K562 (cell line): ENCODE results near the gene SLC7A8. TPM values are rescaled to one million over a fixed set of nuclear protein-coding genes. Genes with fewer than 3 reads are reported as not detected.
A peak's percentile ranks its signal among the peaks of the same experiment; 100 is the strongest.

ENCODE experiments used
- CBX2 ChIP-seq: fragments of 200-600 bp; sonication (generic); IDR thresholded peaks from one replicate; pipeline ENCODE4 v1.6.1; 2012; ENCODE audit warnings: mild to moderate bottlenecking, low read length, inconsistent platforms; ENCODE audit not compliant: insufficient read depth, poor library complexity, severe bottlenecking
- NCOA4 ChIP-seq: fragments of 450-650 bp; IDR thresholded peaks from 2 replicates; pipeline ENCODE4 v1.6.1; 2018; ENCODE audit warnings: mild to moderate bottlenecking; ENCODE audit not compliant: partially characterized antibody
- ZC3H11A ChIP-seq: IDR thresholded peaks from 2 replicates; pipeline ENCODE4 v1.6.1; 2012; ENCODE audit warnings: low read depth, low read length, improper control_type of control experiment
- polyA plus RNA-seq, 8 experiments: library from polyadenylated mRNA; depleted of rRNA in 4 of 8; stranded (reverse) in 5 of 8; unstranded in 3 of 8; fragments of >200 nt; fragmentation: Nextera tagmentation in 2 of 8; fragmentation: Illumina TruSeq in 1 of 8; extraction: Ambion mirVana in 2 of 8; extraction: Trizol in 1 of 8; gene quantifications; 2 replicates each; pipeline versions ENCODE4 v1.2.1 to v1.2.3, GENCODE V29; 2011 to 2014; ENCODE audit warnings: inconsistent platforms in 1 of 8, missing spikeins in 1 of 8
- total RNA-seq, 7 experiments: library from RNA; depleted of rRNA in 6 of 7; stranded (reverse); fragments of >200 nt in 6 of 7; fragmentation: Illumina TruSeq in 2 of 7; extraction: Trizol in 2 of 7; gene quantifications; 2 replicates each; pipeline versions ENCODE4 v1.2.1 to v1.2.3, GENCODE V29; 2011 to 2021; ENCODE audit warnings: low replicate concordance in 1 of 7
- TF ChIP-seq, protein P1 (sequence below): IDR thresholded peaks from 3 replicates; pipeline ENCODE4 v1.6.1; 2011; ENCODE audit warnings: borderline replicate concordance, mild to moderate bottlenecking, moderate library complexity; ENCODE audit not compliant: insufficient read length; ENCODE audit errors: extremely low read depth
- TF ChIP-seq, protein P2 (sequence below): sonication (generic); formaldehyde crosslinking; IDR thresholded peaks from 2 replicates; pipeline ENCODE4 v1.8.0; 2023; ENCODE audit warnings: mild to moderate bottlenecking, missing genetic modification reagents
- TF ChIP-seq, protein P3 (sequence below), 2 experiments: fragments of 450-650 bp in 1 of 2; sonication (generic) in 1 of 2; formaldehyde crosslinking in 1 of 2; IDR thresholded peaks; 2 replicates each; pipeline versions ENCODE4 v1.7.1 to v1.9.0; 2016 to 2022; ENCODE audit warnings: inconsistent platforms in 1 of 2, mild to moderate bottlenecking in 1 of 2, missing genetic modification reagents in 1 of 2
- TF ChIP-seq, protein P4 (sequence below): IDR thresholded peaks from 2 replicates; pipeline ENCODE4 v1.6.1; 2014; ENCODE audit warnings: antibody characterized with exemption

SLC7A8 gene
- total and polyA plus RNA-seq, 9 of the 15 experiments (the other 6 are each of a cell fraction or from before 2014, with no cell fraction given), result 2.0 to 33.0 (median 6.0) TPM

DNA sequence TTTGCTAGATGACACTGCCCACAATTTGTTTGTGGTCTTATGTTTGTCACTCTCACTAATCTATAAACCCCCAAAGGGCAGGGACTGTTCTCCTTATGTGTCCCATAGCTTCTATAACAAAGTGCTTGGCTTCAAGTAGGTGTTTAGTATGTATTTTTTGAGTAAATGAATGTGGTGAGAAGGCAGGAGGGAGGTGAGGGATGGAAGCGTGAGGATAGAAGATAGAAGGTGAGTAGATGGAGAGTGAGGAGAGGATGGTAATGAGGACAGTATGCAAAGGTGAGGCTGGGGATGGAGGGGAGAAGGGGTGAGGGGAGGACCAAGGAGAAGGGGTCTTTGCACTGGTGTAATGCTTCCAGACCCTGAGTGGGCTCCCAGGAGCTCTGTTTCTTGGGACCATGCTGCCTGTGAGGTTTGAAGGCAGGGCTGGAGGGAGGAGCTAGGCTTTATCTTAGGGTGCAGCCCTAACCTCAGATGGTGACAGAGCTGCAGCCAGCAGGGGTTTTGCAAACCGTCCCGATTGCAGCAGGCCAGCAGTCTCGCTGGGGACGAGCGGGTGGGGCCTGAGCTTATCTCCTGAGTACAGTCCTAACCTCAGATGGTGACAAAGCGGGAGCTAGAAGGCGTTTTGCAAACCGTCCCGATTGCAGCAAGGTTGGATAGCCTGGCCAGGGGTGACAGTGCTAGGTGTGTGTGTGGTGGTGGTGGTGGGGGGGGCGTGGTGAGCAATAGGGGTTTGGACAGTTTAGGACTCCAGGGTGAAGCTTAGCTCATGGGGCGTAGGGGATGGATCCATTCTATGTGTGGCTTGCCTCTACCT is 70.9 kb downstream of the SLC7A8 start (continued):
- no peak for TF ChIP-seq ZC3H11A
- TF ChIP-seq CBX2, result no peak
- TF ChIP-seq, protein P1, sequence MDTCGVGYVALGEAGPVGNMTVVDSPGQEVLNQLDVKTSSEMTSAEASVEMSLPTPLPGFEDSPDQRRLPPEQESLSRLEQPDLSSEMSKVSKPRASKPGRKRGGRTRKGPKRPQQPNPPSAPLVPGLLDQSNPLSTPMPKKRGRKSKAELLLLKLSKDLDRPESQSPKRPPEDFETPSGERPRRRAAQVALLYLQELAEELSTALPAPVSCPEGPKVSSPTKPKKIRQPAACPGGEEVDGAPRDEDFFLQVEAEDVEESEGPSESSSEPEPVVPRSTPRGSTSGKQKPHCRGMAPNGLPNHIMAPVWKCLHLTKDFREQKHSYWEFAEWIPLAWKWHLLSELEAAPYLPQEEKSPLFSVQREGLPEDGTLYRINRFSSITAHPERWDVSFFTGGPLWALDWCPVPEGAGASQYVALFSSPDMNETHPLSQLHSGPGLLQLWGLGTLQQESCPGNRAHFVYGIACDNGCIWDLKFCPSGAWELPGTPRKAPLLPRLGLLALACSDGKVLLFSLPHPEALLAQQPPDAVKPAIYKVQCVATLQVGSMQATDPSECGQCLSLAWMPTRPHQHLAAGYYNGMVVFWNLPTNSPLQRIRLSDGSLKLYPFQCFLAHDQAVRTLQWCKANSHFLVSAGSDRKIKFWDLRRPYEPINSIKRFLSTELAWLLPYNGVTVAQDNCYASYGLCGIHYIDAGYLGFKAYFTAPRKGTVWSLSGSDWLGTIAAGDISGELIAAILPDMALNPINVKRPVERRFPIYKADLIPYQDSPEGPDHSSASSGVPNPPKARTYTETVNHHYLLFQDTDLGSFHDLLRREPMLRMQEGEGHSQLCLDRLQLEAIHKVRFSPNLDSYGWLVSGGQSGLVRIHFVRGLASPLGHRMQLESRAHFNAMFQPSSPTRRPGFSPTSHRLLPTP, result no peak
- TF ChIP-seq, protein P2, sequence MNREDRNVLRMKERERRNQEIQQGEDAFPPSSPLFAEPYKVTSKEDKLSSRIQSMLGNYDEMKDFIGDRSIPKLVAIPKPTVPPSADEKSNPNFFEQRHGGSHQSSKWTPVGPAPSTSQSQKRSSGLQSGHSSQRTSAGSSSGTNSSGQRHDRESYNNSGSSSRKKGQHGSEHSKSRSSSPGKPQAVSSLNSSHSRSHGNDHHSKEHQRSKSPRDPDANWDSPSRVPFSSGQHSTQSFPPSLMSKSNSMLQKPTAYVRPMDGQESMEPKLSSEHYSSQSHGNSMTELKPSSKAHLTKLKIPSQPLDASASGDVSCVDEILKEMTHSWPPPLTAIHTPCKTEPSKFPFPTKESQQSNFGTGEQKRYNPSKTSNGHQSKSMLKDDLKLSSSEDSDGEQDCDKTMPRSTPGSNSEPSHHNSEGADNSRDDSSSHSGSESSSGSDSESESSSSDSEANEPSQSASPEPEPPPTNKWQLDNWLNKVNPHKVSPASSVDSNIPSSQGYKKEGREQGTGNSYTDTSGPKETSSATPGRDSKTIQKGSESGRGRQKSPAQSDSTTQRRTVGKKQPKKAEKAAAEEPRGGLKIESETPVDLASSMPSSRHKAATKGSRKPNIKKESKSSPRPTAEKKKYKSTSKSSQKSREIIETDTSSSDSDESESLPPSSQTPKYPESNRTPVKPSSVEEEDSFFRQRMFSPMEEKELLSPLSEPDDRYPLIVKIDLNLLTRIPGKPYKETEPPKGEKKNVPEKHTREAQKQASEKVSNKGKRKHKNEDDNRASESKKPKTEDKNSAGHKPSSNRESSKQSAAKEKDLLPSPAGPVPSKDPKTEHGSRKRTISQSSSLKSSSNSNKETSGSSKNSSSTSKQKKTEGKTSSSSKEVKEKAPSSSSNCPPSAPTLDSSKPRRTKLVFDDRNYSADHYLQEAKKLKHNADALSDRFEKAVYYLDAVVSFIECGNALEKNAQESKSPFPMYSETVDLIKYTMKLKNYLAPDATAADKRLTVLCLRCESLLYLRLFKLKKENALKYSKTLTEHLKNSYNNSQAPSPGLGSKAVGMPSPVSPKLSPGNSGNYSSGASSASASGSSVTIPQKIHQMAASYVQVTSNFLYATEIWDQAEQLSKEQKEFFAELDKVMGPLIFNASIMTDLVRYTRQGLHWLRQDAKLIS (CRISPR knock-in tag), result no peak
- TF ChIP-seq, protein P3, sequence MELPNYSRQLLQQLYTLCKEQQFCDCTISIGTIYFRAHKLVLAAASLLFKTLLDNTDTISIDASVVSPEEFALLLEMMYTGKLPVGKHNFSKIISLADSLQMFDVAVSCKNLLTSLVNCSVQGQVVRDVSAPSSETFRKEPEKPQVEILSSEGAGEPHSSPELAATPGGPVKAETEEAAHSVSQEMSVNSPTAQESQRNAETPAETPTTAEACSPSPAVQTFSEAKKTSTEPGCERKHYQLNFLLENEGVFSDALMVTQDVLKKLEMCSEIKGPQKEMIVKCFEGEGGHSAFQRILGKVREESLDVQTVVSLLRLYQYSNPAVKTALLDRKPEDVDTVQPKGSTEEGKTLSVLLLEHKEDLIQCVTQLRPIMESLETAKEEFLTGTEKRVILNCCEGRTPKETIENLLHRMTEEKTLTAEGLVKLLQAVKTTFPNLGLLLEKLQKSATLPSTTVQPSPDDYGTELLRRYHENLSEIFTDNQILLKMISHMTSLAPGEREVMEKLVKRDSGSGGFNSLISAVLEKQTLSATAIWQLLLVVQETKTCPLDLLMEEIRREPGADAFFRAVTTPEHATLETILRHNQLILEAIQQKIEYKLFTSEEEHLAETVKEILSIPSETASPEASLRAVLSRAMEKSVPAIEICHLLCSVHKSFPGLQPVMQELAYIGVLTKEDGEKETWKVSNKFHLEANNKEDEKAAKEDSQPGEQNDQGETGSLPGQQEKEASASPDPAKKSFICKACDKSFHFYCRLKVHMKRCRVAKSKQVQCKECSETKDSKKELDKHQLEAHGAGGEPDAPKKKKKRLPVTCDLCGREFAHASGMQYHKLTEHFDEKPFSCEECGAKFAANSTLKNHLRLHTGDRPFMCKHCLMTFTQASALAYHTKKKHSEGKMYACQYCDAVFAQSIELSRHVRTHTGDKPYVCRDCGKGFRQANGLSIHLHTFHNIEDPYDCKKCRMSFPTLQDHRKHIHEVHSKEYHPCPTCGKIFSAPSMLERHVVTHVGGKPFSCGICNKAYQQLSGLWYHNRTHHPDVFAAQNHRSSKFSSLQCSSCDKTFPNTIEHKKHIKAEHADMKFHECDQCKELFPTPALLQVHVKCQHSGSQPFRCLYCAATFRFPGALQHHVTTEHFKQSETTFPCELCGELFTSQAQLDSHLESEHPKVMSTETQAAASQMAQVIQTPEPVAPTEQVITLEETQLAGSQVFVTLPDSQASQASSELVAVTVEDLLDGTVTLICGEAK (IDR thresholded peaks at IDR 0.05), result no peak
- TF ChIP-seq, protein P3 (CRISPR knock-in tag; IDR thresholded peaks at IDR 0.05), result no peak
- TF ChIP-seq NCOA4, result no peak
- TF ChIP-seq, protein P4, sequence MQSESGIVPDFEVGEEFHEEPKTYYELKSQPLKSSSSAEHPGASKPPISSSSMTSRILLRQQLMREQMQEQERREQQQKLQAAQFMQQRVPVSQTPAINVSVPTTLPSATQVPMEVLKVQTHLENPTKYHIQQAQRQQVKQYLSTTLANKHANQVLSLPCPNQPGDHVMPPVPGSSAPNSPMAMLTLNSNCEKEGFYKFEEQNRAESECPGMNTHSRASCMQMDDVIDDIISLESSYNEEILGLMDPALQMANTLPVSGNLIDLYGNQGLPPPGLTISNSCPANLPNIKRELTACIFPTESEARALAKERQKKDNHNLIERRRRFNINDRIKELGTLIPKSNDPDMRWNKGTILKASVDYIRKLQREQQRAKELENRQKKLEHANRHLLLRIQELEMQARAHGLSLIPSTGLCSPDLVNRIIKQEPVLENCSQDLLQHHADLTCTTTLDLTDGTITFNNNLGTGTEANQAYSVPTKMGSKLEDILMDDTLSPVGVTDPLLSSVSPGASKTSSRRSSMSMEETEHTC, result peak; percentile 59; the same call in 1 of the 2 replicates
